ENCODE results near the gene METAP1. TPM values are rescaled to one million over a fixed set of nuclear protein-coding genes. Genes with fewer than 3 reads are reported as not detected.
"Not testable (repeated sequence)": the region's sequence is repeated elsewhere in the genome, so short reads cannot be mapped to it uniquely, and the experiment has no call there.

METAP1 gene
- total RNA-seq, 3 donors from 2014 or later (not counting 1 experiment from before 2014, with no cell fraction given): 41.1 to 54.3 (median 41.5) TPM

DNA sequence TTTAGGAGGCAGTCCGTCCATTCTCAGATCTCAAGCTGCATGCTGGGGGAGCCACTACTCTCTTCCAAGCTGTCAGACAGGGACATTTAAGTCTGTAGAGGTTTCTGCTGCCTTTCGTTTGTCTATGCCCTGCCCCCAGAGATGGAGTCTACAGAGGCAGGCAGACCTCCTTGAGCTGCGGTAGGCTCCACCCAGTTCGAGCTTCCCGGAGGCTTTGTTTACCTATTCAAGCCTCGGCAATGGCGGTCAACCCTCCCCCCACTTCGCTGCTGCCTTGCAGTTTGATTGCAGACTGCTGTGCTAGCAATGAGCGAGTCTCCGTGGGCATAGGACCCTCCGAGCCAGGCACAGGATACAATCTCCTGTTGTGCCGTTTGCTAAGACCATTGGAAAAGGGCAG, 103.8 kb downstream of the METAP1 start:
- no peaks in the 10 kb centered on the region for H3K36me3 ChIP-seq (ENCODE audit: control insufficient read depth, insufficient read depth, low read length)

DNA sequence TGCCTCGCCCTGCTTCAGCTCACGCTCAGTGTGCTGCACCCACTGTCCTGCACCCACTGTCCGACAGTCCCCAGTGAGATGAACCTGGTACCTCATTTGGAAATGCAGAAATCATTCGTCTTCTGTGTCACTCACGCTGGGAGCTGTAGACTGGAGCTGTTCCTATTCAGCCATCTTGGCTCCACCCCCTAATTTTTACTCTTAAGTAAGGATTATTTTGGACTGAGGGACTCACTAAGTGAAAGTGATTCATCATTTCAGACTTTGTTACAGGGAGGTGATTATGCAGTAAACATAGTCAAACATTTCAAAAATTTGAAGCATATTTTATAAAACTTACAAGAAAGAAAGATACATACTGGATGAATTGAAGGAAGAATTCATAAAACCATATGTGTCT, 104.3 kb downstream of the METAP1 start:
- ATAC-seq; H3K27me3 Mint-ChIP-seq (ENCODE audit: low read depth in 2 of 2); H3K9me3 Mint-ChIP-seq; H3K36me3 Mint-ChIP-seq; H3K27ac ChIP-seq (ENCODE audit: low read length); H3K27me3 ChIP-seq (ENCODE audit: control insufficient read depth, insufficient read depth, low read length); H3K9me3 ChIP-seq (ENCODE audit: control insufficient read depth, insufficient read depth, low read length); H3K27ac Mint-ChIP-seq; H3K4me3 Mint-ChIP-seq; DNase-seq; H3K4me1 ChIP-seq (ENCODE audit: control insufficient read depth, insufficient read depth, low read length); H3K4me1 Mint-ChIP-seq; intact Hi-C loops (cut with micrococcal nuclease); H3K36me3 ChIP-seq (ENCODE audit: control insufficient read depth, insufficient read depth, low read length); H3K4me3 ChIP-seq (ENCODE audit: low read length): not testable (repeated sequence)
- WGBS (ENCODE audit: insufficient coverage): 96% methylated on average over 5 of the region's 5 CpGs

More for the DNA sequence above, 103.8 kb downstream of the METAP1 start:
- ATAC-seq (no peak), DNase-seq (no peak)
- H3K27me3 Mint-ChIP-seq (ENCODE audit: low read depth in 2 of 2): peaks cover 0 to 8% of the 10 kb centered on the region in 2 donors
- H3K4me3 ChIP-seq (ENCODE audit: low read length): no peak overlapping the region
- no peaks in the 10 kb centered on the region for H3K4me1 ChIP-seq (ENCODE audit: control insufficient read depth, insufficient read depth, low read length)
- H3K4me1 Mint-ChIP-seq: no peaks in the 10 kb centered on the region
- no peak overlapping the region for H3K27ac Mint-ChIP-seq
- no peak overlapping the region for H3K27ac ChIP-seq (ENCODE audit: low read length)
- H3K4me3 Mint-ChIP-seq: no peak overlapping the region
- WGBS (ENCODE audit: insufficient coverage): 93% methylated on average over 11 of the region's 12 CpGs
- no peaks in the 10 kb centered on the region for H3K9me3 ChIP-seq (ENCODE audit: control insufficient read depth, insufficient read depth, low read length)
- no peaks in the 10 kb centered on the region for H3K27me3 ChIP-seq (ENCODE audit: control insufficient read depth, insufficient read depth, low read length)
- TF ChIP-seq, protein P1, sequence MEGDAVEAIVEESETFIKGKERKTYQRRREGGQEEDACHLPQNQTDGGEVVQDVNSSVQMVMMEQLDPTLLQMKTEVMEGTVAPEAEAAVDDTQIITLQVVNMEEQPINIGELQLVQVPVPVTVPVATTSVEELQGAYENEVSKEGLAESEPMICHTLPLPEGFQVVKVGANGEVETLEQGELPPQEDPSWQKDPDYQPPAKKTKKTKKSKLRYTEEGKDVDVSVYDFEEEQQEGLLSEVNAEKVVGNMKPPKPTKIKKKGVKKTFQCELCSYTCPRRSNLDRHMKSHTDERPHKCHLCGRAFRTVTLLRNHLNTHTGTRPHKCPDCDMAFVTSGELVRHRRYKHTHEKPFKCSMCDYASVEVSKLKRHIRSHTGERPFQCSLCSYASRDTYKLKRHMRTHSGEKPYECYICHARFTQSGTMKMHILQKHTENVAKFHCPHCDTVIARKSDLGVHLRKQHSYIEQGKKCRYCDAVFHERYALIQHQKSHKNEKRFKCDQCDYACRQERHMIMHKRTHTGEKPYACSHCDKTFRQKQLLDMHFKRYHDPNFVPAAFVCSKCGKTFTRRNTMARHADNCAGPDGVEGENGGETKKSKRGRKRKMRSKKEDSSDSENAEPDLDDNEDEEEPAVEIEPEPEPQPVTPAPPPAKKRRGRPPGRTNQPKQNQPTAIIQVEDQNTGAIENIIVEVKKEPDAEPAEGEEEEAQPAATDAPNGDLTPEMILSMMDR (IDR thresholded peaks at IDR 0.05): no peak
- H3K9me3 Mint-ChIP-seq: no peaks in the 10 kb centered on the region
- no peaks in the 10 kb centered on the region for H3K36me3 Mint-ChIP-seq
- intact Hi-C loops (cut with micrococcal nuclease): no loop called here

DNA sequence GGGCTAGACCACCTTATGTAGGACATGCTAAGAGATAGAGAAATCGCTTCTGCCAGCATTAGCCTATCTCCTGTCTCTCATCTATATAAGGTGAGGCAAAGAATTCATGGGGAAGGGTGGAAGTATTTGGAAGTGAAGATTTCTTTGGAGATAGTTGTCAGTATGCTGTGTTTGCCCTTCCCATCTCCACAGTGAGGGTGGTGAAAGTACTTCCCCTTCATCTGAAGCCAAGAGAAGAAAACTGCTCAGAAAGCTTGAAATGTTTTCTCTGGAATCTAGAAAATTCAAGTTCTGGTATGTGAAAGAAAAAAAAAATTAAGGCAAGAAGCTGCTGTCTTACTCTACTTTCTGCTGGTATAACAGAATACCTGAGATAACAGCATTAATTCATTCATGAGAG, 105.4 kb downstream of the METAP1 start:
- no peak overlapping the region for H3K27ac ChIP-seq (ENCODE audit: low read length)
- intact Hi-C loops (cut with micrococcal nuclease): no loop called here
- no peak overlapping the region for H3K4me3 ChIP-seq (ENCODE audit: low read length)
- H3K4me1 ChIP-seq (ENCODE audit: control insufficient read depth, insufficient read depth, low read length): no peaks in the 10 kb centered on the region
- DNase-seq: no peak
- ATAC-seq: no peak
- H3K27me3 ChIP-seq (ENCODE audit: control insufficient read depth, insufficient read depth, low read length): no peaks in the 10 kb centered on the region
- H3K27ac Mint-ChIP-seq: no peak overlapping the region
- whole genome bisulfite sequencing (ENCODE audit: insufficient coverage): no CpG with 5 or more reads among the region's 1 CpG
- no peaks in the 10 kb centered on the region for H3K4me1 Mint-ChIP-seq
- no peak overlapping the region for H3K4me3 Mint-ChIP-seq
- H3K27me3 Mint-ChIP-seq (ENCODE audit: low read depth in 2 of 2): peaks cover 0 to 8% of the 10 kb centered on the region in 2 donors
- TF ChIP-seq, protein P1 (IDR thresholded peaks at IDR 0.05): no peak
- no peaks in the 10 kb centered on the region for H3K9me3 ChIP-seq (ENCODE audit: control insufficient read depth, insufficient read depth, low read length)
- H3K36me3 Mint-ChIP-seq: no peaks in the 10 kb centered on the region
- no peaks in the 10 kb centered on the region for H3K9me3 Mint-ChIP-seq
- no peaks in the 10 kb centered on the region for H3K36me3 ChIP-seq (ENCODE audit: control insufficient read depth, insufficient read depth, low read length)

DNA sequence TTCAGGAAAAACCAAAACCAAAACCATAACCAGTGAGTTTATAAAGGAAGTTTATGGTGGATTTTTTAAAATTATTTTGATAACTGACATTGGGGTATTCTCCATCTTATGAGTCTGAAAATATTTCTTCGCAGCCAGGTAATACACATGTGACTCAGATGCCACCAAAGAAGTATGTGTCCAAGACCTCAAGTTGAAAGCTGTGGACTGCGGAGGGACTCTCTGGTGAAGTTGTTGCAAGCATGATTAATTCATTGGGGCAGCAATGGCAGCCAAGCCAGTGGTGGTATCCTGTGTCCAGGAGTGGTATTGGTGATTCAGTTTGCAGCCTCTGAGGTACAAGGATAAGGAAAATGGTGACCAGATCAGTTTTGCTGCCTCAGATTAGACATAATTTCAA, 107.1 kb downstream of the METAP1 start:
- 91% methylated on average over 2 of the region's 2 CpGs for WGBS (ENCODE audit: insufficient coverage)
- Mint-ChIP-seq H3K4me3 (no peak overlapping the region), H3K27ac (no peak overlapping the region), H3K4me1 (no peaks in the 10 kb centered on the region), H3K36me3 (no peaks in the 10 kb centered on the region), H3K9me3 (no peaks in the 10 kb centered on the region), H3K27me3 (ENCODE audit: low read depth in 2 of 2) (peaks cover 0 to 3% of the 10 kb centered on the region in 2 donors)
- ATAC-seq (no peak), DNase-seq (no peak)
- Histone ChIP-seq H3K27me3 (ENCODE audit: control insufficient read depth, insufficient read depth, low read length) (no peaks in the 10 kb centered on the region), H3K27ac (ENCODE audit: low read length) (no peak overlapping the region), H3K36me3 (ENCODE audit: control insufficient read depth, insufficient read depth, low read length) (no peaks in the 10 kb centered on the region), H3K9me3 (ENCODE audit: control insufficient read depth, insufficient read depth, low read length) (no peaks in the 10 kb centered on the region), H3K4me1 (ENCODE audit: control insufficient read depth, insufficient read depth, low read length) (no peaks in the 10 kb centered on the region), H3K4me3 (ENCODE audit: low read length) (no peak overlapping the region)
- TF ChIP-seq, protein P1 (IDR thresholded peaks at IDR 0.05): no peak
- intact Hi-C loops (cut with micrococcal nuclease): no loop called here

Data from natural killer cell (primary cell).